HG03103 (cell line): ENCODE measurements around the gene C1orf116.

Experiments
- ATAC-seq: cut with Tn5 transposase; IDR thresholded peaks from one replicate; pipeline ENCODE4 v1.9.1; 2021; ENCODE audit warnings: low read depth; ENCODE audit not compliant: unreplicated experiment

The C1orf116 gene

DNA sequence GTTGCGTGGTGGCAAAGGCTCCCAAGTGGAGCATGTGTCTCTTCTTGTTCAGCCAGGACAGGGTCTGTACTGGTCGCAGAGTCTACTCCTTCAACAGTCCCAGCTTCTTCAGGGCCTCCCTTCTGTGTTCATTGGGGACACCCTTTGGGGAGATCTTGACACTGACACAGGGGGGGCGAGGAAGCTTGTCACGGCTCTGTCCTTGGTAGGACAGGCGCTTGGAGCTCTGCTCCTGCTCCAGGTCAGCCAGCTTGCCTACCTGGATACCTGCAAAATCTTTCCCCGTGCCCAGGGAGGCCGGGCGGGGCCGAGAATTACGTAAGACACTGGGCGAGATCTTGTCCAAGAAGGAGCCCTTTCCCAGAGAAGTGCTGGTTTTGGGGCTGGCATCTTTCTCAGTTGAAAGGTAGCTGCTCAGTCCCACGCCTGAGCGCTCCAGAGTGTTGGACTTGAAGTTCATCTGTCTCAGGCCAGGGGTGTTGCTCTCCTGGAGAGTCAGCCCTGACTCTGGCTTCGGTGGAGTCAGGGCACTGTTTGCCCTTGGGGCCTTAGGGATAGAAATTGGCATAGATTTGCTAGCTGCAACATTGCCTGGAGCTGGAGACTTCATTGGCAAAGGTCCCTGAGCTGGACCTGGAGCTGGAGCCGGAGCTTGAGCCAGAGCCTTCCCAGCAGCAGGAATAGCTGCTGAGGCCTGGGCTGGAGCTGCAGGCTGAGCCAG lies 10.5 kb downstream of the C1orf116 start:
- ATAC-seq: no peak

DNA sequence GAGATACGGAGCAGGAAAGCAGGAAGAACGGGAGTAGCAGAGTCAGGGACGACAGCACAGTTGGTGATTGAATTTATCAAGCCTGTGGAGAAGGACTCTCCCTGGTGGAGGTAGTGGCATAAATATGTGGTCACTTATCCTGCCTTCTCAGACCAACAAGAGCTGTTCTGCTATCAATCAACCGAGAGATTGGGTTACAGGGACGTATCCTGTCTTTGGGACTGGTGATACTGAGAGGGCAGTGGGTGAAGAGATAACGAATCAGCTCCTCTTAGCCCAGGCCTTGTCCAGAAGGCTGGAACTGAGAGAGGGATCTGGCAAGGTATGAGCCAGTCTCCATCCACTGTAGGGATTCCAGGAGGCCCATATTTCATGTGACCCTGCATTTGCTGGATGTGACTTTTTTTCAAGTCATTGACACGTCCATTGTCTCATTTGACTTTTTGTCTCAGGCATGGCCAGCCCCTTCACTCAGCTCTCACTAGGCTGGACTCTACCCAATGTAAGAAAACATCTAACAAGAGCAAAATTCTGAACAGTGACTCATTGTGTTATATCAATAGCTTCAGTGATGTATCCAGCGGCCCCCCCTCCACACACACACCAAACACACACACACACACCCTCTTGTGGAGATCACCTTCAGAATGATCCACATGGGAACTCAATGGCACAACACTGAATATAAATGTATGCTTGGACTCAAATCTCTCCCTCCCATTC lies 11.3 kb downstream of the C1orf116 start:
- no peak for ATAC-seq

DNA sequence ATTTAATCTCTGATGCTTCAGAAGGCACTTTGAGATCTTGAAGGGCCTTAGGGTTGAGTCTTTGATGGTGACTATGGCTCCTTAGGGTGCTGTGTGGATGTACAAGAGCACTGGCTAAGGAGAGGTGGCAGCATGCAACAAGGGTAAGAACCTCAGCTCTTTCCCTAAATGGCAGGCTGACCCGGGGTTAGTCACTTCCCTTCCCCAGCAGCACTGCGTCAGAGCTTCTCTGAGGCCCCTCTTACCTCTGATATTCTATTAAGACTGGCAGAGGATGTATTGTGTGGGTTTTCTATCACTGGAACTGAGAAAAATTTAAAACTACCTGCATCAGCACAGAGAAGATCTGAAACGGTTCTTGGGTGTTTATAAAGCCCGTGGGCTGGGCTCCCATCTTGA lies 11.8 kb downstream of the C1orf116 start:
- no peak for ATAC-seq

DNA sequence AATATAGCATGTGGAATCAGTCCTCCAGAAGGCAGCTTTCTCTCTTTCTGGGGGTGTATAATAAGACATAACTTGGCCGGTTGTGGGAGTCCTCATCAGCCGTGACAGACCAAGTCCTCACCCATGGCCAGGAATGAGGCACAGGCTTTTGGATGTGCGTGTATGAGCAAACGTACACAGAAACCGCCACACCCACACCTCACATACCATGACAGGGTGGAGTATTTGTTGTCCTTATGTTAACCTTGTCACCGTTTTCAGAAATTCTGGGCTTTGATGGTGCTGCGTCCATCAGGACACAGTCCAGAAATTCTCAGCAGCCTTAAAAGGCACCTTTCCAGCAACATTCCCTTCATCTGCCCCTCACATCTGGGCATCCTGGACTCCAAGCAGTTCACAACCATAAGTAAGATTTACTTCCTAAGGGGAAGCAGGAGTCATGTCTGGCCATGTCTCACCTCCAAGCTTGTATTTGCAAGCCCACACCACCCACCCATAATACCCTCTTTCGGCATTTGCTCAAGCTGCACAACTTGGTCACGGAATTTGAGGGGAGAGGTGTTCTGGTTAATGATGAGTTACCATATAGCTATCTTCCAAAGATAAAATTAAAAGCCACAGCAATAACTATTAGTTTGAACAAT lies 12.4 kb downstream of the C1orf116 start:
- no peak for ATAC-seq

DNA sequence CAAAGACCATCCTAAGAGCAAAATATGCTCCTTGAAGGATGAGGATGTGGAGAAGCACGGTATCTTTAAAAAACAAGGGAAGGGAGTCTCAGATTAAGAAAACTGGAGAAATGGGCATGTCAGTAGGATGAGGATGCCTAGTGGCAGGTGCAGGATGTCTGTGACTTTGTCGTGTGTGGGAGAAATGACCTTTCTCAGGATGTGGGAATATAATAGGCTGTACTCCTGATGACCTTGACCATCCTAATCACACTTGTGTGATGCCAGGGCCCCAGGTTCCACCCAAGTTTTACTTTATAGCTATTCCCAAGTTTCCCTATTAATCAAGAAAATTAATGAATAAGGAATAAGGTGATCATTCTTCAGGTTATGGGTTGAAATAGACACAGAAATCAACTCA lies 12.9 kb downstream of the C1orf116 start:
- ATAC-seq: no peak

DNA sequence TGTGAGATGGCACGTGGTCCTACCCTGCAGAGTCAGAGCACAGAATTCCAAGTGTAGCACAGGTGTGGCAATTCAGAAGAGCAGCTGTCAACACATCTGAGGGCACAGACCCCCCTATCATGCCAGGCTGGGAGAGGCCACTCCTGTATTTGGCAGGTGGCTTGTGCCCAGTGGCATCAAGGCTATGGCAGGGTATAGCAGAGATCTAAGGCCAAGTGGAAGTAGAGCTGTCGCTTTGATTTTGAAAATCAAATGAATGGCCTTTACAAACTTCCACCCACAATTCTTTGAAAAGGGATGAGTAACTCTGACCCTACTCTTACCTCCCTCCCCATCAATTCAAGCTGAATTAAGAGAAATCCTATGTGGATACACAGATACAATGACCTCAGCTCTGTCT lies 13.4 kb downstream of the C1orf116 start:
- ATAC-seq: no peak

DNA sequence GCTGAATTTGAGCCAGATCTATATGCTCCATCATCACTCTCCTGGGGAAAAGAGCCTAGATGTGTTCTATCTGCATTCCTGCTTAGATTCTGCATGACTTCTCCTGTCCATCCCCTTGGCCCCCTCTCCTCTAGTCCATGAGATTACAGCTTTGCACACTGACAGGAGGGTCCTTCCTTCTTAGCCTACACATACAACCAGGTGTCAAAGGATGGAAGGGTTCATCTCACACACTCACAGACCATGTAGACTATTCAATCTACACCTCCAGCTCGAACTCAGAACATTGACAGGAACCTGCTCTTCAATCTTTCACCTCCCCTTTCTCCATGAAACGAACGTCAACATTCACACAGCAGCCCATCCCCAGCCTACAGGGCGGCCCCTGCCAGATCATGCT lies 13.8 kb downstream of the C1orf116 start:
- ATAC-seq: no peak

DNA sequence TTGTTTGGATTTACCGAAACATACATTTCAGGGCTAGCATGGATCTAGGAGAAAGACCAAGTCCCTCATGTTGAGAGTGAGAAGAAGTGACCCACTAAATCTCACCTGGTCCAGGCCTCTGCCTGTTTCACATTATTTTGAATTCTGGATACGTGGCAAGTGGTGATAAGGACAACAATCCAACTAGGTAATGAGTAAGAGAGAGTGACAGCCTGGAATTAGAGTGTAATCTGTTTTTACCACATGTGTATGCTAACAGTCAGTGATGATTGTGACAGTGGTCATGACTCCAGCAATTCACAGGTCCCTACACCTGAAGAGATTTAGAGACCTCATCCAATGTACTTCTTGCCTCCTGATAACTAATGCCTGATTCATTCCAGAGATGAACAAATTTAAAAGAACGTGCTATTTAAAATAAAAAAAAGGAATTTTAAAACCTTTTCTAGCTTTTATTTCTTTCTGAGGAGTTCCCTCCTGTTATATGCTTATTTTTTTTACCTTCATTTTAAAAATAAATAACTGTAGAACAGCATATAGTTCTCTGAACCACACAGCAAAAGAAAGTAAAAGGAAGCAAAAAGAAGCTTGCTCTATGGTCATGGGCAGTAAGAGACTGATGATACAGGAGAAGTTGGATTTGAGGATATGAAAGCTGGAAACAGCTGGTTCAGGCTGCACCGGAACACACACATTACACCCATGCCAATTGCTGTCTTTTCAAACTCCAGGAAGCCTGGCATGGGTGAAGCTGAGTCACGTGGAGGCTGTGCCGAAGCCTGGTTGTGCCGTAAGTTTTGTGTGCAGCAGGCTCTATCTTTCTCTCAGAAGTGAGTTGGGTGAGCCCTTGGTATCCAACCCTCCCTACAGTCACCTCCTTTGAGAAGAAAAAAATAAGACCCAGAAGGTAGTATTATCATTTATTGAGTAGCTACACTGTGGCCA lies 14.7 kb downstream of the C1orf116 start:
- no peak for ATAC-seq

DNA sequence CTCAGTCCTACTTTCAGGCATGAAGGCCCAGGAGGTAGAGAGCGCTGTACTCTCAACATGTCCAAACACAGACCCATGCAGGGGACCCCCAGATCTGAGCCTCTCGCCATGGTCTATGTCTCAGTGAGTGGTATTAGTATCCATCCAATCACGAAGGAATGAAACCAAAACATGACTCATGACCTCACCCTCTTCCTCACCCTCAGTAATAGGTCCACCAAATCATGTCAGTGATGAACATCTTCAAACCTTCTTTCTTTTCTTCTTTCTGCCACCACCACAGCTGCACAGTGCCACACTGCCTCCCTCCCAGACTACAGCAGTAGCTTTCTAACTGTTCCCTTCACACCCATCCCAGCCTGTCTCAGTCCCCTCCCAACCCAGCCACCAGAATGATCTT lies 16.8 kb downstream of the C1orf116 start:
- ATAC-seq: no peak

DNA sequence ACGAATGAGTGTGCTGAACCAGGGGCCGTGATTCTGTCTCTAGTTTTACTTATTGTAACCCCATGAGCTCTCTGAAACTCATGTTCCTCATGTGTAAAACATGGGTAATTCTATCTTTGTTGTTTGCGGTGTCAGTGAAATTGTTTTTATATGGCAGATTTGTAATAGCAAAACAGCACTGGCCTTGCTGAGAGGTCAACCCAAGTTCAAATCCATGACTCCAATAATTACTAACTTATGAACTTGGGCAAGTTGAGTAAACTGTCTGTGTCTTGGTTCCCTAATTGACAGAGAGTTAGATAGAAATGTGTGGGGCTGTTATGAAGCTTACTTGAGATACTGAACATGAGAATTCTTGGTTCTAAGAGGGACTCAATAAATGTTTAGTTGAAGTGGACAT lies 17.8 kb downstream of the C1orf116 start:
- ATAC-seq: no peak

DNA sequence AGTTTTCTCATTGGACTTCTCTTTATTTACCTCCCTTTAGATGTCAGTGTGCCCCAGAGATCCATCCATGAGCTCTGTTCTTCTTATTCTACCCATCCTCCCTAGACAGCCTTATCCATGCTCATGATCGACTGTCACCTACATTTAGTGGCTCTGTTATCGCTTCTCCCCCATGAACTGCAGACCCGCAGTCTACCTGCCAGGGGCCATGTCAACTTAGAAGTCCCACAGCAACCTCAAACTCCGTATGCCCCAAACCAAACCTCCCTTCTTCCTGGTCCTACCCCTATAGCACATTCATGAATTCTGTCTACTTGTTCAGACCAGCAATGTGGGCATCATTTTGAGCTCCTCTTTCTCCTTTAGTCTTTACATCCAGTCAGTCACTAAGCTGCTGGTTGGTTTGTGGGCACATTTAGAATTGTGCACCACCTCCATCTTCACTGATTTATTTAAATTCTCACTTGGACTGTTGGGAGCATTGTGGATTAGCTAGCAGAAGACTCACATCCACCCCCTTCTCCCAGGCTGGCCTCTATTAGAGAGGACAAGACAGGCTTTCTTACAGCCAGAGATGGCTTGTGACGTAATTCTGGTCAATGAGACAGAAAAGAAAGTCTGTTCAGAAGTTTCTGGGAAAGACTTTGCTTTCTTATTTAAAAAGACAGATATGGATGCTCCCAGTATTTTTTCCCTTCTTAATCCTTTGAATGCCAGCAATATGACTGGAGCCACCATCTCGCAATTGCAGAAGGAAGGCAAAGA lies 19.1 kb downstream of the C1orf116 start:
- ATAC-seq: no peak

DNA sequence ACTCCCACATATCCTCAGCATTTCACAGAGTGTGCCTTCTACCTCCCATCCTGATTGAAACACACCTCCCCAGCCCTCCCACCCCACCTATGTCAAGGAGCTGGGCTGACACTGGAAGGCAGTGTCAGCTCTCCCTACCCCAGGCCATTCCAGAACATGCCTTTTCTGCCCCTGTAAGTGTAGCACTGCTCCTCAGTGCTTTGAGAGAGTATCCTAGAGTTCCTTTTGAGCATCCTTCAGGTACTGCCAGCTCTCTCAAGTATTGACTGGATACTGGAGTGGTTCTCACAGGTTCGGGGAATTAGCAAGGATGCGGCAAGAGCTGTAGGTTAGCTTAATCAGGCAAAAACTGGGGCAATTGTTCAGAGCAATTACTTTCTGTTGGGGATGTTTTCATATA lies 21.8 kb downstream of the C1orf116 start:
- no peak for ATAC-seq

DNA sequence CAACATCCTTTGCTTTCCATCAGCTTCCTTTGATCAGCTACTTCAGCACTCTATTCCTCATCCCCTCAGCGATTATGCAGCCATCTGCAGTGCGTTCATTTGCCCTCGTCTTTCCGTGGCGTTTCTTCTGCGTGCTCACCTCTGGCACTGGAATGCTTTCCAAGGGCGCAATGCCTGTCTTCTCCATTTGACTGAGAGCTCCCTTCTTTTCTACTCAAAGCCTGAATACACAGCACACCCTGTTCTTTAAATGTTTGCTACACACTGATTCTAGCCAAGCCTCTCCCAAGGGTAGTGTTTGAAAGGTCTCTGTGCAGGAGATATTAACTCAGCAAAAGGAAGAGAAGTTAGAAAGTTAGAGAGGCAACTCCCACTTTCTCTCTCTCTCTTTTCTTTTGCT lies 22.6 kb downstream of the C1orf116 start:
- no peak for ATAC-seq

DNA sequence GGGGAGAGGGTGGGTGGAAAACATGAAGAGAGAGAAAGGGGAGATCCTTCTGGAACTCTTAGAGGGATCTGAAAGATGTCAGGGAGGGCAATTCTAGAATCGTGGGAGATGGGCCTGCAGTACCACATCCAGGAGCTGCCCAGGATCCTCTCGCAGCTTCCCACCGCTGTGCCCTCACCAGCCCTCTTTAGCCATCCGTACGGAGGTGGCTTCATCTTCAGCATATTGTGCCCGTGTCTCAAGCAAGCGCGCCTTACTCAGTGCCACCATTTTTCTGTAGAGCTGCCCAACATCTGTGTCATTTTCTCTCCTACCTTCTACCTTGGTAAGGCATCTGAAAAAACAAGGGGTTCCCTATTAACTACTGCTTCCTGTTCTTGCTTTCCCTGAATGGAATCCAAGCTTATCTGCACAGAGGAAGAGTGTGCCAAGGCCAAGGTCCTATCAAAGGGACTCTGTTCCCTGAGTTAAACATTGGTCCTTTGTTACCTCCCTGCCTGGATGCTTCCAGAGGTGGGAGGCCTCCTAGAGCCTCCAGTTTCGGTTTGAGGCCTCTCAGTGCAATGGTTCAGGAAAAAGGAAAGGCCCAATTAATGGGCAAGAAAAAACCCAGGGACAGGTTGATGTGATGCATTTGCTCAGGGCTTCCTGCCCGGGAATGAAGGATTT lies 23.2 kb downstream of the C1orf116 start:
- ATAC-seq: no peak

DNA sequence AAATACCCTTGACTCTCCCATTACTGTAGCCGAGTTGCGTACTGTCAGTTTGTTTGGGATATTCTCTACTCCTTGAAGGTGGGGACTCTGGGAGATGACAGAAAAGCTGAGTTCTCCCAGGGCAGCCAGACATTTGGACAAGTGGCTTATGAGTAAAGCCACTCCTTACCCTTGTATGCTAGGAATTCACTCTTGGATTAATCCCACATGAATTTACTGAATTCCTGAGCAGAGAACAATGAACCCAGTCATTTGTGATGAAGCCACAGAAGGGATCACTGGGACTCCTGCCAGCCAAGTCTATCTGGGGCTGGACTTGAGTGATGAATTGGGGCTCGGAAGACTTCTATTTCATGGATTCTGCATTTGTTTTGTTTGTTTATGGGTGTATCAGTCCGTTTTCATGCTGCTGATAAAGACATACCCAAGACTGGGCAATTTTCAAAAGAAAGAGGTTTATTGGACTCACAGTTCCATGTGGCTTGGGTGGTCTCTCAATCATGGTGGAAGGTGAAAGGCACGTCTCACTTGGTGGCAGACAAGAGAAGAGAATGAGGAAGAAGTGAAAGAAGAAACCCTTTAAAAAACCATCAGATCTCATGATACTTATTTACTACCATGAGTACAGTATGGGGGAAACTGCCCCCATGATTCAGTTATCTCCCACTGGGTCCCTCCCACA lies 25.1 kb downstream of the C1orf116 start:
- ATAC-seq: no peak

DNA sequence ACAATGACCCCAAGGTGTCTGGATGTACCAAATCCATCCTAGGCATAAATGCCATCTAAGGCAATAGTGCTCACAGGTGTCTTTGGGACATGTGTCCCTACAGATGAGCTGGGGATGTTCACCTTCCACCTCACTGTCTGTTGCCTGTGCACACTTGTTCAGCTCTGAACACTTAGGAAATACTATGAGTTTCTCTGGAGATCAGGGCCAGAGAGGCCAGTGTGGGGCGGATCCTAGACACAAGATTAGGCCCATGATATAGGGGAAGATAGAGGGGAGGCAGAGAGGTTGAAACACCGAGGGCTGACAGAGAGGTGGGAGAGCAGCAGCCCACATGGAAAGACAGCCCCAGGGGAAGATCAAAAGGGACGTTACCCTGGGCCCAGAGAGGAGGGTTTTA lies 25.6 kb downstream of the C1orf116 start:
- ATAC-seq: no peak

DNA sequence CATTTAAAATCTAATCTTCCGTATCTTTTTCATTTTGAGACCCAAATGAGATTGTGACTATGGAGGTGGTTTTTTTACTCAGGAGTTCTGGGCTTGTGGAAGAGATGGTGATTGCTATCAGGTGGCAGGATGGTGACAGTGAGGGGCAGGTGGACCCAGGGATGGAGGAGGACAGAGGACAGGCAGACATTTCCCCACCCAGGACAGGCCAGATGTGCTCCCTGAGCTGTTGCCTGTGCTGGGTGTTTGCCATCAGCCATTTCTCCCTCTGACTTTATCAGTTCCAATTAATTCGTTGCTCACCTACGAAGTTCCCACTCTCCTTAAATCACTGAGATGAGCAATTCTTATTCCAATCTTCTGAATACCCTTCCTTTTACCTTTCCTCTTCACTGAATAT lies 26.5 kb downstream of the C1orf116 start:
- no peak for ATAC-seq

DNA sequence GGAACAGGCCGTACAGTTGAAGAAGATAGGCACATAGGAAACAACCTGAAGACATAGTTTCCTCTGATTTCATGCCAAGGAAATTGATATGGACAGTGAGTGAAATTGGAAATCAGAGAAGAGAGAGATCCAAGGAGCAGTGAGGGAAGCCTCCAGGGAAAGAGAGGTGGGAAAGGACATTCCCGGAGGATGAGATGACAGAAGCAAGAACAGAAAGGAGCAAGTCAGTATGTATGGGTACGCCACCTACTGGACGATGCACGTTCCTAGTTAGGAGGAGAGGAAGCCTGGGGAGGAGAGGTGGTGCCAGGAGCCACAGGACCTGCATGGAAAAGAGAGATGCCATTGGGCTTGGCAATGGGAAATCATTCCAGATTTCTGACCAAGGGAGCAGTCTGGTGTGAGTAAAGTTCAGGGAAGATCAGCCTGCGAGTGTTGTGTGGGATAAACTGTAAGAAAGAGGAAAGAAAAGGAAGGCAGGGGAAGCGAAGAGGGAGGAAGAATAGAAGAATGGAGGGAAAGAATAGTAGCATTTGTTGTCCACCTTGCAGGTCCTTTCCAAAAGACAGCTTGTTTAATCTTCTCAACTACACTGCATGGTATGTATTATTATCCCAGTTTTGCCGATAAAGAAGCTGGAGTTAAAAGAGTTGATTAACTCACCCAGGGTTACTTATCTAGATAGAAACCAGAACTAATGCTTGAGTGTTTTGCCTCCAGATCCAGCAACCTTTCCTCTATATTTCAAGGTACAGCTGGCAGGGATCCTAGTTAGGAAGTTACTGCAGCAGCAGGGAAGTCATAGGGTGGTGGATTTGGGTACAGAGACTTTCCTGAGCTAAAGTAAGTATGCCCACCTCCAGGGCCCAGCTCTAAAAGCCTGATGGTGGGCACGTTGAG lies 27.4 kb downstream of the C1orf116 start:
- no peak for ATAC-seq
